GM12873 (cell line): ENCODE results near the gene ADIPOR2.

Source experiments
- CTCF ChIP-seq: IDR thresholded peaks from 2 replicates; pipeline ENCODE4 v1.5.1; 2012; ENCODE audit warnings: low read depth, mild to moderate bottlenecking, moderate library complexity, low read length, control low read depth; ENCODE audit not compliant: insufficient read depth; ENCODE audit errors: missing control alignments

ADIPOR2 gene

GRCh38 chr12:1777798-1778197, 86.9 kb downstream of the ADIPOR2 start:
- no peak for TF ChIP-seq CTCF

GRCh38 chr12:1778911-1779310, 88.0 kb downstream of the ADIPOR2 start:
- no peak for TF ChIP-seq CTCF

GRCh38 chr12:1779783-1780182, 88.9 kb downstream of the ADIPOR2 start:
- no peak for TF ChIP-seq CTCF

GRCh38 chr12:1781772-1782171, 90.9 kb downstream of the ADIPOR2 start:
- TF ChIP-seq CTCF, result no peak

GRCh38 chr12:1782215-1782614, 91.3 kb downstream of the ADIPOR2 start:
- TF ChIP-seq CTCF, result no peak

- TF ChIP-seq CTCF, result no peak
Observed at GRCh38 chr12:1787714-1788113, 96.8 kb downstream of the ADIPOR2 start.

DNA sequence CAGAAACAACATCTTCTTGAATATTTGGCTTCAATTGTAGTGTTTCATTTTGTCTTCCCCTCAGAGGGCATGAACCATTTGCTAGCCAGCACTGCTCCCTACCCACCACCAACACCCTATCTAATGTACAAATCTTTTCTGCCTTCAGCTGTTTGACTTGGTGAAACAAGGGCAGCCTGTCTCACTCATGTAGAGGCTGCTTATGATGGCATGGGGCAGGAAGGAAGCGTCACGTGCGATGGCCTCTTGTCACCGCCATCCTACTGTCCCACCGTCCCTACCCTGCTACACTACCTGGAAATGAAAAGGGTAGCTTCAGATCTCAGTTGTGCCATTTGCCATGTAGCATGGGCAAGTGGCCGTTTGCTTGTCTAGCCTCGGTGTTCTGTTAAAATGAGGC, 99.6 kb downstream of the ADIPOR2 start:
- TF ChIP-seq CTCF, result no peak

DNA sequence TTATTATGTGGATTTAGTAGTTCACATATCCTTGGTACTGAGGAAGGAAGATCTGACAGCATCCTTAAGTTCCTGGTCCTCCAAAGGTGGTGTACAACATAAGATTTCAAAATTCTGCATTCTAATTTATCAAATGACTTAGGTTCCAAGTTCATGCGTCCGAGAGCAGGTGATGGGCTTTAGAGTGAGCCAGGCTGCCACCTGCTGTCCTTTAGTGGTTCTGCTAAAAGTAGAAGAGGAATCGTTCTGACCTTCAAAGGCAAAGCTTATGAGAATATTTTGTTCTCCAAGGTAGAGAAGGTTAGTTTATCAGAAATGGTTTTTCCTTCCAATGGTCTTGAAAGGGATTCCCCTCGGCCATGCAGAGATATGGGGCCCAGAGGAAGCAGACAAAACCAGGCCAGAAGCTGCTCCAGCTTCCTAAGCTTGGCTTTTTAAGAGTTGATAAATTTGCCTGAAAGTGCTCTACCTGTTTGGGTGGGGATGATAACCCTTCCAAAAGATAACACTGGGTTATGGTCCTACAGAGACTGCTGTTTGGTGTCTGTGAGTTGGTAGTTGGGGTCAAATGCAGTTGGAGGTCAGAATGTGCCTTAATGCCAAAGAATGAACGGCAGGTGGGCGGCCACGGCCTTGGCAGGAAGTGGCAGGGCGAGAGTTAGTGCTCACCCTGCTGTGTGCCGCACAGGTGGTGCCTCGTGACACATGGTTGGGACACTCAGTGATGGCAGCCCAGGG, 100.4 kb downstream of the ADIPOR2 start:
- TF ChIP-seq CTCF, result peak; percentile 75
